GM20000 (cell line): ENCODE data around the gene ELMO1.

Experiments used
- DNase-seq: peaks from one replicate; pipeline ENCODE4 v3.0.0; 2012; ENCODE audit warnings: low spot score
- CTCF ChIP-seq: IDR thresholded peaks from 2 replicates; pipeline ENCODE4 v1.5.1; 2012; ENCODE audit warnings: mild to moderate bottlenecking, control low read depth; ENCODE audit errors: extremely low read depth, missing control alignments

Gene ELMO1

DNA sequence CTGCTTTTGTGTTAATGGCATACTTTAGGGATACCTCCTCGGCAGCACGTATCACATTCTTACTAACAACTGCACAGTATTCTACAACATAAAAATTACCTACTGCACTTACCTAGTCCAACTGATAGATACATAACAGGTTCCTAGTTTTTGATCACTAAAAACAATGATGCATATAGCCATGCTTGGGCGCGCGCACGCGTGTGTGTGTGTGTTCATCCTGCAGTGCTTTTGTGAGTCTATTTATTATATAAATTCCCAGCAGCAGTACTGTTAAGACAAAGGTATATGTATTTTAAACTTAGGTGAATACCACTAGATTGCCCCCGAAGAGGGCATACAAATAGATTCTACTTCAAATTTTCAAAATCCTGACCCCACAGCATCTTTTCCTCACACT lies 181.4 kb downstream of the ELMO1 start:
- DNase-seq: no peak
- TF ChIP-seq CTCF: no peak

DNA sequence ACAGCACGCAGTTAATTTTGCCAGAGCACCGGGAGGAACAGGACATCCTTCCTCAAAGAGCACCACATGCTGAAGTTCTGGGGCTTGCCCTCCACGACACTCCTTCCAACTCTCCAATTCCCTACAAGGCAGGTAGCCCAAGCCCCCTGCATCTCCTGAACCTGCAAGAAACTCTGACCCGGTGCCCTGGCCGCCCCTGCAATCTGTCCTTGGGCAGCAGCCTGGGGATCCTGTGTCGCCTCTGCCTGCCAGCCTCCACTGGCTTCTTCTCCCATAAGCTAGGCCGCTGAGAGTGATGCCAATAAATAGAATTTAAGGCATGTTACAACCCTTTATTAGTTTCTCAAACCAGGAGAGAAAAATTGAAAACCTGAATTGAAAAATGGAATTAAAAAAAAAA lies 182.8 kb downstream of the ELMO1 start:
- no peak for DNase-seq
- no peak for TF ChIP-seq CTCF

- no peak for DNase-seq
- no peak for TF ChIP-seq CTCF
Observed at GRCh38 chr7:37265006-37265405, 183.7 kb downstream of the ELMO1 start.

- TF ChIP-seq CTCF: no peak
Observed at GRCh38 chr7:37262181-37262580, 186.5 kb downstream of the ELMO1 start.

GRCh38 chr7:37259319-37259821 lies 189.3 kb downstream of the ELMO1 start:
- no peak for DNase-seq
- no peak for TF ChIP-seq CTCF

More at GRCh38 chr7:37262181-37262580, 186.5 kb downstream of the ELMO1 start:
- DNase-seq: no peak

DNA sequence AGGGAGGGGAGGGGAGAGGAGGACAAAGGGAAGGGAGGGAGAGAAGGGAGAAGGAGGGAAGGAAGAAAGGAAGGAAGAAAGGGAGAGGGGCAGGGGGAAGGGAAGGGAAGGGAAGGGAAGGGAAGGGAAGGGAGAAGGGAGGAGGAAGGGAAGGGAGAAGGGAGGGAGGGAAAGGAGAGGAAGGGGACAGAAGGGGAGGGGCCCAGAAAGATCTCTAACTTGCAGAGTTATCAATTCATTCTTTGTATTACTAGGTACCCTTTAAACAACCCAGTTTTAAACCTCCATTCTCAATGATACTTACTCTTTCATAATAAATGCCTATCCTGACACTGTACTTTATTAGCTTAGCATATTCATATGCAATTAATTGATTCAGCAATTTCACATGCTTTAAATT lies 192.0 kb downstream of the ELMO1 start:
- DNase-seq: no peak
- TF ChIP-seq CTCF: no peak

GRCh38 chr7:37255327-37255944 lies 193.2 kb downstream of the ELMO1 start:
- no peak for TF ChIP-seq CTCF

More at GRCh38 chr7:37255327-37255944, 193.2 kb downstream of the ELMO1 start:
- no peak for DNase-seq
